PFSK-1 (cell line): ENCODE results near the gene KLHDC3.

Experiments
- FOXP2 ChIP-seq: optimal IDR thresholded peaks from 2 replicates; pipeline ENCODE3; 2011; ENCODE audit warnings: borderline replicate concordance, control low read depth, inconsistent platforms; ENCODE audit not compliant: insufficient read depth; ENCODE audit errors: extremely low read length, extremely low read depth
- POLR2AphosphoS5 ChIP-seq: IDR thresholded peaks from 2 replicates; pipeline ENCODE4 v1.6.1; 2012; ENCODE audit warnings: low read depth, mild to moderate bottlenecking, control low read depth, low read length, moderate library complexity
- REST ChIP-seq, 2 experiments: IDR thresholded peaks; 2 replicates each; pipeline versions ENCODE4 v1.6.1 to v1.8.0; 2011 to 2012; ENCODE audit warnings: low read depth in 2 of 2, low read length in 2 of 2, control low read depth in 1 of 2, inconsistent platforms in 1 of 2, mild to moderate bottlenecking in 1 of 2, moderate library complexity in 1 of 2; ENCODE audit not compliant: insufficient read depth in 1 of 2
- SIN3A ChIP-seq: IDR thresholded peaks from 2 replicates; pipeline ENCODE4 v1.6.1; 2012; ENCODE audit warnings: mild to moderate bottlenecking, low read length, moderate library complexity, borderline replicate concordance; ENCODE audit not compliant: insufficient read depth
- TAF1 ChIP-seq: IDR thresholded peaks from 2 replicates; pipeline ENCODE4 v1.6.1; 2012; ENCODE audit warnings: low read length, control low read depth, borderline replicate concordance; ENCODE audit not compliant: insufficient read depth

KLHDC3 gene

DNA sequence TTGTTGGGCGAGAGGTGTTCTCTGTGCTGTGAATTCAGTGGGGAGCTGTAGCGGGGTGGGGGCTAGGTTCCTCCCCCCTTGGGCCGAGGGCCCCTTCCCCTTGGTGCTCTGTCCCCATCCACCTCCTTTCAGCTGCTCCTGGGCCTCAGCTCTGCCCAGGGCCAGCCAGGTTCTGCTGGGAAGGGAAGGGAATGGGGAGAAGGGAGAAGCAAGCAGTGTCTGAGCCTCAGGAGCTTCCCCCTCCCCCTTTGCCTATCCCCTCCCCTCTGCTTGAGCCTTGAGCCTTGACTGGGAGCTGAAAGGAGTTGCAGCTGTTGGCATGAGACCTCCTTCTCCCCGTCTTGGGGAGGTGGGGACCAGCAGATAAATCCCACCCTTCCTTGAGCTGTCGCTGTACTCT lies 6.8 kb downstream of the KLHDC3 start:
- TF ChIP-seq REST (IDR thresholded peaks at IDR 0.05; ENCODE audit: insufficient read depth in 1 of 2, low read depth in 2 of 2, low read length in 2 of 2) (no peak), SIN3A (no peak), POLR2AphosphoS5 (no peak), FOXP2 (no peak), TAF1 (no peak)

DNA sequence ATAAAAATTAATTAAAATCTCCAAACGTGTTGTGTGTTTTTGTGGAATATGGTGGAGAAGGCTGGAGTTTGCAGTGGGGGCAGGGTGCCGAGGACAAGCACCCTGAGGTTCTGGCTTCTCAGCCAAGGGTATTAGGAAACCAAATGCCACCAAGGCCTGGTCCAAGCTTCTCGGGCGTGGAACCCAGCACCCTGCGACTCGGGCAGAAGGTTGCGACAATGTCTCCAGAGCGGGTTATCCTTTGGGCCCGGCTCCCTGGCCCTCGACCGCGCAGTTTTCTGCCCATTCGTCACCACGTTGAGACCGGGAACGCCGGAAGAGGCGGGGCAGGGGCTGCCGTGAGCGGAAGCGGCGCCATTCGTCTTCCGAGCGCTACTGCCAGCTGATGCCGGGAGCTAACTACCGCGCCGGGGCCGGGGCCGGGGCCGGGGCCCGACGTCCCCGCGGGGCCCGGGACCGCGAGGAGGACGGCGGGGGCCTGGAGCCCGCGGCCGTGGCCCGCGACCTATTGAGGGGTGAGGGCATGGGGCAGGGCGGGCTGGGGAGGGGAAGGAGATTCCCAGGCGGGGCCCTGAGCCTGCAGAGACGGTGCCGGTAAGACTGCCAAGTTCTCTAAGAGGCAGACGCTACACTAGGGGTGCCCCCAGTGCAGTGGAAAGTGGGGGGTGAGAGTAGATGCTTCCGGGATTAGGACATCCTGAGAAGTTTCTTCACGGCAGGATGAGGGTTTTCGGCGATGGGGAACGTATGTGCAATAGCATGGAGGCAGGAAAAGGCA lies 7.4 kb downstream of the KLHDC3 start, which contains the start of gene RRP36:
Gene RRP36 (plus strand): TSS at position 354 of the 778 bp plus-strand sequence. CDS start 32 bp downstream, at position 386.
- peak; percentile 56 for TF ChIP-seq FOXP2
- peak; percentile 89; the same call in 1 of the 2 replicates for TF ChIP-seq TAF1
- TF ChIP-seq SIN3A, result peak; percentile 35; the same call in 1 of the 2 replicates
- TF ChIP-seq POLR2AphosphoS5, result peak; percentile 84
- peak in 1 of 2 experiments; percentile 37; a peak in 1 of 4 replicates for TF ChIP-seq REST (IDR thresholded peaks at IDR 0.05; ENCODE audit: insufficient read depth in 1 of 2, low read depth in 2 of 2, low read length in 2 of 2)

- TF ChIP-seq TAF1 (no peak), FOXP2 (no peak), SIN3A (no peak), POLR2AphosphoS5 (no peak), REST (IDR thresholded peaks at IDR 0.05; ENCODE audit: insufficient read depth in 1 of 2, low read depth in 2 of 2, low read length in 2 of 2) (no peak)
Measured at GRCh38 chr6:43024436-43024835, 10.4 kb downstream of the KLHDC3 start.

DNA sequence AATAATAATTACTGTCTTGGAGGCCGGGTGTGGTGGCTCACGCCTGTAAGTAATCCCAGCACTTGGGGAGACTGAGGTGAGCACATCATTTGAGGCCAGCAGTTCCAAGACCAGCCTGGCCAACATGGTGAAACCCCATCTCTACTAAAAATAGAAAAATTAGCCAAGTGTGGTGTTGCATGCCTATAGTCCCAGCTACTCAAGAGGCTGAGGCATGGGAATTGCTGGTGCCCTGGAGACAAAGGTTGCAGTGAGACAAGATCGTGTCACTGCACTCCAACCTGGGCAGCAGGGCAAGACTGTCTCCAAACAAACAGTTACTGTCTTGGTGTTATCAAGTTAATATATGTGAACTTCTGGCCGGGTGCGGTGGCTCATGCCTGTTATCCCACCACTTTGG lies 12.3 kb downstream of the KLHDC3 start:
- TF ChIP-seq FOXP2 (no peak), TAF1 (no peak), REST (IDR thresholded peaks at IDR 0.05; ENCODE audit: insufficient read depth in 1 of 2, low read depth in 2 of 2, low read length in 2 of 2) (no peak), POLR2AphosphoS5 (no peak), SIN3A (no peak)

DNA sequence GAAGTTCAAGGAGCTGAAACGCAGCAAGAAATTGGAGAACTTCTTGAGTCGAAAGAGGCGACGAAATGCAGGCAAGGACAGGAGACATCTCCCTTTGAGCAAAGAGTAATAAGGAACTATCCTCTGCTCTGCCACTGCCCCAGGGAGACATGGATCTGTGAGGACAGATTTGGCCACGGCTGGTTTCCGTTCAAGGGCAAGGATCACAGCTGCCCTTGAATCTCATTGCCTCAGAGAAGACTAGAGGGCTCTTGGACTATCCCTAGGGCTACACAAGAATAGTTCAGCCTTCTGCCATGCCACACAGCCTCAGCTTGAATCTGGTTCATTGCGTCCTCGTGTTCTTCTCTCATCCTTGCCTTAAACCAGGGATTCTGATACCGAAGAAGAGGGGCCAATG lies 15.1 kb downstream of the KLHDC3 start:
- TF ChIP-seq SIN3A (no peak), FOXP2 (no peak), POLR2AphosphoS5 (no peak; the same call in 1 of the 2 replicates), REST (IDR thresholded peaks at IDR 0.05; ENCODE audit: insufficient read depth in 1 of 2, low read depth in 2 of 2, low read length in 2 of 2) (no peak), TAF1 (no peak)
